Measurements from ENCODE around the gene TAS2R16.

TAS2R16 gene

DNA sequence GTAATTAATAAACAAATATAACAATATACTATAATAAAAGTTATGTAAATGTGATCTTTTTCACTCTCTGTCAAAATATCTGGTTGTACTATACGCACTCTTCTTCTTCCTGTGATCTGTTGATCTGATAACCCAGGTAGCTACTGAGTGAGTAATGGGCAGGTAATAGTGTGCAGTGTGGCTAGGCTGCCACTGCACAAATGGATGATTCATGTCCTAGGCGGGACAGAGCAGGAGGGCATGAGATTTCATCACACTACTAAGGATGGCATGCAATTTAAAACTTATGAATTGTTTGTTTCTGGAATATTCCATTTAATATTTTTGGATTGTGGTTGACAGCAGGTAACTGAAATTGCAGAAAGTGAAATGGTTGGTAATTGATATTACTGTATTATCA lies 44.5 kb downstream of the TAS2R16 start:
- no peak for DNase-seq
- Histone ChIP-seq H3K27me3 (replicated peaks in 2 of 5; ENCODE audit: control insufficient read depth in 4 of 5, insufficient read depth in 5 of 5, low read length in 4 of 5) (no peaks in the 10 kb centered on the region), H3K9me3 (ENCODE audit: control extremely low read depth in 1 of 5, control insufficient read depth in 4 of 5, insufficient read depth in 2 of 5, low read depth in 1 of 5, low read length in 4 of 5) (no peaks in the 10 kb centered on the region), H3K4me1 (ENCODE audit: control extremely low read depth in 1 of 4, control insufficient read depth in 4 of 4, insufficient read depth in 4 of 4, low read length in 3 of 4) (no peaks in the 10 kb centered on the region), H3K36me3 (ENCODE audit: control insufficient read depth in 4 of 4, insufficient read depth in 4 of 4, low read length in 3 of 4) (no peaks in the 10 kb centered on the region), H3K27ac (ENCODE audit: insufficient read depth in 1 of 2, low read depth in 1 of 2, low read length in 2 of 2, poor library complexity in 1 of 2, severe bottlenecking in 2 of 2) (no peak overlapping the region), H3K4me3 (ENCODE audit: control insufficient read depth in 1 of 7, extremely low read depth in 1 of 7, insufficient read depth in 4 of 7, low read depth in 2 of 7, low read length in 6 of 7) (no peak overlapping the region)
- ChIA-PET POLR2A (no interaction called here), CTCF (no interaction called here)
- WGBS (ENCODE audit: insufficient coverage): no CpG with 5 or more reads among the region's 2 CpGs

DNA sequence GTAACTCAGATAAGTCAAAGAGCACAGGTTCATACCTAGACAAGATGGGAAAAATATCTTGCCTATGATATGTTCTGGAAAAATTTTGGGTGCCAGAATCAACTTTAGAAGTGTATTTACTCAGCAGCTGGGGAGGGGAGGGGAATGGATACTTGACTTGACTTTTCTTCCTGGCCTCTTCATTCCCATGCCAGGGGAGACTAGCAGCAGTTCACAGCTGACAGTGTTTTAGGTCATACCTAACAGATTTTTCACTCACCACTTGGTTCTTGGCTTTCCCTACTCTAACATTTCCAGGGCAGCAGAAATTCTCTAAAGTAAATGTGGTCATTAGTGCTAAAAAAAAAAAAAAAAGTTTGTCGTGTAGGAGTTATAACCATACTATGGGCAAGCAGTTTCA lies 46.3 kb downstream of the TAS2R16 start:
- ChIA-PET POLR2A (no interaction called here), CTCF (interaction anchor here (0.6 to 0.7 kb wide), 2 partner anchors 145 to 692 kb away, joined by 3 to 4 read pairs; no protein-coding TSS in a partner anchor)
- no peaks in the 10 kb centered on the region for H3K36me3 ChIP-seq (ENCODE audit: control insufficient read depth in 4 of 4, insufficient read depth in 4 of 4, low read length in 3 of 4)
- no peak for DNase-seq
- no CpG with 5 or more reads among the region's 1 CpG for WGBS (ENCODE audit: insufficient coverage)
- no peak overlapping the region for H3K27ac ChIP-seq (ENCODE audit: insufficient read depth in 1 of 2, low read depth in 1 of 2, low read length in 2 of 2, poor library complexity in 1 of 2, severe bottlenecking in 2 of 2)
- no peaks in the 10 kb centered on the region for H3K4me1 ChIP-seq (ENCODE audit: control extremely low read depth in 1 of 4, control insufficient read depth in 4 of 4, insufficient read depth in 4 of 4, low read length in 3 of 4)
- no peaks in the 10 kb centered on the region for H3K27me3 ChIP-seq (replicated peaks in 2 of 5; ENCODE audit: control insufficient read depth in 4 of 5, insufficient read depth in 5 of 5, low read length in 4 of 5)
- H3K4me3 ChIP-seq (ENCODE audit: control insufficient read depth in 1 of 7, extremely low read depth in 1 of 7, insufficient read depth in 4 of 7, low read depth in 2 of 7, low read length in 6 of 7): no peak overlapping the region
- H3K9me3 ChIP-seq (ENCODE audit: control extremely low read depth in 1 of 5, control insufficient read depth in 4 of 5, insufficient read depth in 2 of 5, low read depth in 1 of 5, low read length in 4 of 5): no peaks in the 10 kb centered on the region

Measured in common myeloid progenitor, CD34-positive (primary cell).